ENCODE results near the gene WDR62. TPM values are rescaled to one million over a fixed set of nuclear protein-coding genes. Genes with fewer than 3 reads are reported as not detected.
A peak's percentile ranks its signal among the peaks of the same experiment; 100 is the strongest.

The WDR62 gene
- total and polyA plus RNA-seq, 4 experiments from 2014 or later = 0.08 to 1.7 (median 1.3) TPM; not detected in 1

GRCh38 chr19:36093146-36093662, 38.5 kb downstream of the WDR62 start:
- ChIA-PET CTCF (ENCODE audit: partially characterized antibody) (interaction anchor here (1.1 kb wide), 1 partner anchor 16 kb away, joined by 4 read pairs; no protein-coding TSS in a partner anchor), POLR2A (ENCODE audit: partially characterized antibody) (no interaction called here)
- H3K27ac Mint-ChIP-seq = peak overlapping the region in 5 of 7 donors; percentile 23 to 79 (median 55)
- DNase-seq = no peak
- no peaks in the 10 kb centered on the region for H3K27me3 Mint-ChIP-seq
- H3K4me3 ChIP-seq (ENCODE audit: low read length in 2 of 2) = no peak overlapping the region
- no peaks in the 10 kb centered on the region for H3K9me3 Mint-ChIP-seq
- no peaks in the 10 kb centered on the region for H3K9me3 ChIP-seq (ENCODE audit: control insufficient read depth in 1 of 2, low read length in 2 of 2)
- H3K4me1 ChIP-seq (ENCODE audit: insufficient read depth, low read length) = peaks cover 3% of the 10 kb centered on the region
- H3K36me3 Mint-ChIP-seq = no peaks in the 10 kb centered on the region
- H3K27me3 ChIP-seq (ENCODE audit: insufficient read depth, low read length) = no peaks in the 10 kb centered on the region
- H3K36me3 ChIP-seq (ENCODE audit: insufficient read depth, low read length) = no peaks in the 10 kb centered on the region
- no peak overlapping the region for H3K27ac ChIP-seq (ENCODE audit: low read depth, low read length)
- intact Hi-C loops (cut with micrococcal nuclease) = no loop called here
- peaks cover 0 to 14% (median 5%) of the 10 kb centered on the region in 4 donors for H3K4me1 Mint-ChIP-seq
- no peak overlapping the region for H3K4me3 Mint-ChIP-seq

- ChIA-PET CTCF (ENCODE audit: partially characterized antibody) (interaction anchor here (1.1 kb wide), 1 partner anchor 16 kb away, joined by 4 read pairs; no protein-coding TSS in a partner anchor), POLR2A (ENCODE audit: partially characterized antibody) (no interaction called here)
- intact Hi-C loops (cut with micrococcal nuclease) = no loop called here
- Histone ChIP-seq H3K36me3 (ENCODE audit: insufficient read depth, low read length) (no peaks in the 10 kb centered on the region), H3K27me3 (ENCODE audit: insufficient read depth, low read length) (no peaks in the 10 kb centered on the region), H3K9me3 (ENCODE audit: control insufficient read depth in 1 of 2, low read length in 2 of 2) (no peaks in the 10 kb centered on the region), H3K4me3 (ENCODE audit: low read length in 2 of 2) (no peak overlapping the region), H3K4me1 (ENCODE audit: insufficient read depth, low read length) (peaks cover 3% of the 10 kb centered on the region), H3K27ac (ENCODE audit: low read depth, low read length) (no peak overlapping the region)
- H3K36me3 Mint-ChIP-seq = no peaks in the 10 kb centered on the region
- peaks cover 0 to 14% (median 5%) of the 10 kb centered on the region in 4 donors for H3K4me1 Mint-ChIP-seq
- peak overlapping the region in 4 of 7 donors; percentile 2 to 82 (median 51) for H3K27ac Mint-ChIP-seq
- H3K4me3 Mint-ChIP-seq = no peak overlapping the region
- no peaks in the 10 kb centered on the region for H3K27me3 Mint-ChIP-seq
- DNase-seq = no peak
- H3K9me3 Mint-ChIP-seq = peaks cover 0 to 1% (median 0%) of the 10 kb centered on the region in 8 donors
These were observed 39.0 kb downstream of the WDR62 start for GRCh38 chr19:36093687-36094086.

- Mint-ChIP-seq H3K27me3 (no peaks in the 10 kb centered on the region), H3K36me3 (no peaks in the 10 kb centered on the region), H3K4me3 (no peak overlapping the region), H3K4me1 (peaks cover 0 to 14% (median 5%) of the 10 kb centered on the region in 4 donors), H3K27ac (peak overlapping the region in 3 of 7 donors; percentile 14 to 55 (median 43)), H3K9me3 (peaks cover 0 to 1% (median 0%) of the 10 kb centered on the region in 8 donors)
- H3K27me3 ChIP-seq (ENCODE audit: insufficient read depth, low read length) = no peaks in the 10 kb centered on the region
- intact Hi-C loops (cut with micrococcal nuclease) = no loop called here
- H3K9me3 ChIP-seq (ENCODE audit: control insufficient read depth in 1 of 2, low read length in 2 of 2) = no peaks in the 10 kb centered on the region
- ChIA-PET POLR2A (ENCODE audit: partially characterized antibody) (no interaction called here), CTCF (ENCODE audit: partially characterized antibody) (no interaction called here)
- H3K4me3 ChIP-seq (ENCODE audit: low read length in 2 of 2) = no peak overlapping the region
- peaks cover 3% of the 10 kb centered on the region for H3K4me1 ChIP-seq (ENCODE audit: insufficient read depth, low read length)
- no peak overlapping the region for H3K27ac ChIP-seq (ENCODE audit: low read depth, low read length)
- H3K36me3 ChIP-seq (ENCODE audit: insufficient read depth, low read length) = no peaks in the 10 kb centered on the region
- DNase-seq = no peak
These were observed 42.3 kb downstream of the WDR62 start for GRCh38 chr19:36097036-36097435.

- ChIA-PET POLR2A (ENCODE audit: partially characterized antibody) (no interaction called here), CTCF (ENCODE audit: partially characterized antibody) (no interaction called here)
- peaks cover 0 to 1% (median 0%) of the 10 kb centered on the region in 8 donors for H3K9me3 Mint-ChIP-seq
- H3K4me1 ChIP-seq (ENCODE audit: insufficient read depth, low read length) = no peaks in the 10 kb centered on the region
- H3K9me3 ChIP-seq (ENCODE audit: control insufficient read depth in 1 of 2, low read length in 2 of 2) = no peaks in the 10 kb centered on the region
- intact Hi-C loops (cut with micrococcal nuclease) = no loop called here
- H3K27me3 ChIP-seq (ENCODE audit: insufficient read depth, low read length) = no peaks in the 10 kb centered on the region
- DNase-seq = no peak
- H3K36me3 Mint-ChIP-seq = no peaks in the 10 kb centered on the region
- H3K27me3 Mint-ChIP-seq = no peaks in the 10 kb centered on the region
- peak overlapping the region in 1 of 7 donors; percentile 36 for H3K27ac Mint-ChIP-seq
- no peak overlapping the region for H3K4me3 Mint-ChIP-seq
- H3K4me1 Mint-ChIP-seq = no peaks in the 10 kb centered on the region
- no peak overlapping the region for H3K4me3 ChIP-seq (ENCODE audit: low read length in 2 of 2)
- H3K27ac ChIP-seq (ENCODE audit: low read depth, low read length) = no peak overlapping the region
- H3K36me3 ChIP-seq (ENCODE audit: insufficient read depth, low read length) = no peaks in the 10 kb centered on the region
These were observed 44.6 kb downstream of the WDR62 start for GRCh38 chr19:36099166-36099785.

- intact Hi-C loops (cut with micrococcal nuclease) = no loop called here
- Histone ChIP-seq H3K4me1 (ENCODE audit: insufficient read depth, low read length) (no peaks in the 10 kb centered on the region), H3K27ac (ENCODE audit: low read depth, low read length) (no peak overlapping the region), H3K9me3 (ENCODE audit: control insufficient read depth in 1 of 2, low read length in 2 of 2) (no peaks in the 10 kb centered on the region), H3K27me3 (ENCODE audit: insufficient read depth, low read length) (no peaks in the 10 kb centered on the region), H3K4me3 (ENCODE audit: low read length in 2 of 2) (no peak overlapping the region), H3K36me3 (ENCODE audit: insufficient read depth, low read length) (no peaks in the 10 kb centered on the region)
- Mint-ChIP-seq H3K9me3 (peaks cover 0 to 1% (median 0%) of the 10 kb centered on the region in 8 donors), H3K27ac (peak overlapping the region in 1 of 7 donors; percentile 23), H3K36me3 (no peaks in the 10 kb centered on the region), H3K4me3 (no peak overlapping the region), H3K4me1 (no peaks in the 10 kb centered on the region), H3K27me3 (no peaks in the 10 kb centered on the region)
- POLR2A ChIA-PET (ENCODE audit: partially characterized antibody) = no interaction called here
- CTCF ChIA-PET (ENCODE audit: partially characterized antibody) = no interaction called here
- no peak for DNase-seq
These were observed 45.8 kb downstream of the WDR62 start for GRCh38 chr19:36100476-36100875.

GRCh38 chr19:36101550-36102327, 47.0 kb downstream of the WDR62 start:
- intact Hi-C loops (cut with micrococcal nuclease) = no loop called here
- Mint-ChIP-seq H3K27ac (no peak overlapping the region), H3K9me3 (peaks cover 0 to 1% (median 0%) of the 10 kb centered on the region in 8 donors), H3K4me3 (no peak overlapping the region), H3K4me1 (no peaks in the 10 kb centered on the region), H3K36me3 (peaks cover 0 to 3% of the 10 kb centered on the region in 2 donors), H3K27me3 (no peaks in the 10 kb centered on the region)
- Histone ChIP-seq H3K27me3 (ENCODE audit: insufficient read depth, low read length) (no peaks in the 10 kb centered on the region), H3K4me3 (ENCODE audit: low read length in 2 of 2) (no peak overlapping the region), H3K36me3 (ENCODE audit: insufficient read depth, low read length) (no peaks in the 10 kb centered on the region), H3K27ac (ENCODE audit: low read depth, low read length) (no peak overlapping the region), H3K4me1 (ENCODE audit: insufficient read depth, low read length) (no peaks in the 10 kb centered on the region), H3K9me3 (ENCODE audit: control insufficient read depth in 1 of 2, low read length in 2 of 2) (no peaks in the 10 kb centered on the region)
- ChIA-PET CTCF (ENCODE audit: partially characterized antibody) (no interaction called here), POLR2A (ENCODE audit: partially characterized antibody) (interaction anchor here (1.3 kb wide), 1 partner anchor 13 kb away, joined by 4 read pairs; the partner anchor contains the start of gene POLR2I)
- DNase-seq = no peak

- no peaks in the 10 kb centered on the region for H3K4me1 Mint-ChIP-seq
- H3K36me3 Mint-ChIP-seq = peaks cover 0 to 3% of the 10 kb centered on the region in 2 donors
- Histone ChIP-seq H3K9me3 (ENCODE audit: control insufficient read depth in 1 of 2, low read length in 2 of 2) (no peaks in the 10 kb centered on the region), H3K4me3 (ENCODE audit: low read length in 2 of 2) (no peak overlapping the region), H3K27me3 (ENCODE audit: insufficient read depth, low read length) (no peaks in the 10 kb centered on the region), H3K27ac (ENCODE audit: low read depth, low read length) (no peak overlapping the region), H3K4me1 (ENCODE audit: insufficient read depth, low read length) (no peaks in the 10 kb centered on the region), H3K36me3 (ENCODE audit: insufficient read depth, low read length) (no peaks in the 10 kb centered on the region)
- H3K27ac Mint-ChIP-seq = no peak overlapping the region
- H3K27me3 Mint-ChIP-seq = no peaks in the 10 kb centered on the region
- peaks cover 0 to 1% (median 0%) of the 10 kb centered on the region in 8 donors for H3K9me3 Mint-ChIP-seq
- H3K4me3 Mint-ChIP-seq = no peak overlapping the region
- no peak for DNase-seq
- ChIA-PET CTCF (ENCODE audit: partially characterized antibody) (no interaction called here), POLR2A (ENCODE audit: partially characterized antibody) (interaction anchor here (0.7 to 1.3 kb wide), 2 partner anchors 12 to 89 kb away, joined by 3 to 4 read pairs; partner anchors contain the start of genes ALKBH6 and POLR2I)
- intact Hi-C loops (cut with micrococcal nuclease) = no loop called here
These were observed 48.4 kb downstream of the WDR62 start for GRCh38 chr19:36103040-36103626.

All from CD4-positive, alpha-beta memory T cell (primary cell).